HG02840 (cell line): ENCODE data around the gene UBAC2.
"Not testable (repeated sequence)": the region's sequence is repeated elsewhere in the genome, so short reads cannot be mapped to it uniquely, and the experiment has no call there.

Experiments used
- ATAC-seq: cut with Tn5 transposase; IDR thresholded peaks from one replicate; pipeline ENCODE4 v1.9.1; 2021; ENCODE audit warnings: mild to moderate bottlenecking, moderate library complexity, moderate number of reproducible peaks; ENCODE audit not compliant: unreplicated experiment, low FRiP score

The UBAC2 gene

DNA sequence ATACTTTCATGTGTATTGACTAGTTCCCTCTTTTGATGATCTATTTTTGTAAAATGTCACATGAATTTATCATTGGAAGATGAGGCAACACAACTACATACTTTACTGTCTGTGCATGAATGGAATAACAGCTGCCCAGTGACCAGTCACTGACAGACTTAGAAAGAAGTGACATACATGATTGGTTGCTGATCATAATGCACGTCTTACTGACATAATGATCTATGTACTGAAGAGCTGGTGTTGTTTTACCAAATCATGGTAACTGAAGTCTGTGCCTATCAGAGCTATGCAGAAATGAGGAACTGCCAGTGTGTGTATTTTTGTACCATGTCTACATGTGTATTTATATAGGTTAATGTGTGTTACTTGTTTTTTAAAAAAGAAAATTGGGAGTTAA lies 31.1 kb downstream of the UBAC2 start:
- ATAC-seq = no peak

- ATAC-seq = no peak
Observed at GRCh38 chr13:99237981-99238662, 37.5 kb downstream of the UBAC2 start.

GRCh38 chr13:99246100-99246499 lies 45.4 kb downstream of the UBAC2 start:
- ATAC-seq = no peak

GRCh38 chr13:99249178-99249577 lies 48.5 kb downstream of the UBAC2 start:
- not testable (repeated sequence) for ATAC-seq

- ATAC-seq = not testable (repeated sequence)
Observed at GRCh38 chr13:99249606-99250005, 49.0 kb downstream of the UBAC2 start.

DNA sequence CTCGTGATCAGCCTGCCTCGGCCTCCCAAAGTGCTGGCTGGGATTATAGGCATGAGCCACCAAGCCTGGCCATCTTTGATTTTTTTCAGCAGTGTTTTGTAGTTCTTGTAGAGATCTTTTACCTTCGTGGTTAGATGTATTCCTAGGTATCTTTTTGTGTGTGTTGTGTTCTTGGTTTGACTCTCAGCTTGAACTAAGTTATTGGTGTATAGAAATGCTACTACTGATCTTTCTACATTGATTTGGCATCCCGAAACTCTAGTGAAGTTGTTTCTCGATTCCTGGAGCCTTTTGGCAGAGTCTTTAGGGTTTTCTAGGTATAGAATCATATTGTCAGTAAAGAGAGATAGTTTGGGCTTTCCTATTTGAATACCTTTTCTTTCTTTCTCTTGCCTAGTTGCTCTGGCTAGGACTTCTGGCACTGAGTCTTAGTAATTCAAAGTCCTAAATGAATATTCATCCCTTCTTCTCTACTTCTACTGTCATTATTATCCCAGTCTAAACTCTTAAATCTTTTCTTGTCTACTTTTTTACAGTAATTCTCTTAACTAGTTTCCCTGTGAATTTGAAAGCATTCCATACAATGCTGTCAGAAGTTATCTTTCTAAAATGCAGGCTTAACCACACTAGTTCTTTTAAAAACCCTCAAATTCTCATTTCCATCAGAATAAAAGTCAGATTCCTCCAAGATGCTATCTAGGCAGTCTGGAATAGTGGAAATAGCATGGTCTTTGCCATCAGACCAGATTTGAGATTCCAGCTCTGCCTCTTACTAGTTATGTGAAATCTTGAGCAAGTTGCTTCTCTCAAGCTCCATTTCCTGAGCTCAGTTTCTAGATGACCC lies 50.5 kb downstream of the UBAC2 start:
- ATAC-seq = no peak

- ATAC-seq = no peak
Observed at GRCh38 chr13:99251921-99252320, 51.3 kb downstream of the UBAC2 start.

- no peak for ATAC-seq
Observed at GRCh38 chr13:99254830-99255229, 54.2 kb downstream of the UBAC2 start.

DNA sequence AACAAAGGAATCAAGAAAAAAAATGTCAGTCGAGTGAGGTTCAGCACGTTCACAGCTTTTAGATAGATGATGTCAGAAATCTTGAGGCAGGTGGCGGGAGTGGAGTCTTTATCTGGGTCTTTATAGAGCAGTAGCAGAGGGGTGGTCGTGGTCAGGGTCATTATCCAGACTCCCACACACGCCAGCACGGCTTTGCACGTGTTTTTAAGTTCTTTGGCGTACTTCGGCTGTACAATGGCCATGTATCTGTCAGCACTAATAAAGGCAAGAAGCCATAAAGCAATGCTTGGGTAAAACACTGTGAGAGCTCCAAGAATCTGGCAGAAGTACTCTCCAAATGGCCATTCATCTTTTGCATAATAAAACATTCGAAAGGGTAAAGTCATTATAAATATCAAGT lies 54.6 kb downstream of the UBAC2 start:
- no peak for ATAC-seq

GRCh38 chr13:99256283-99256682 lies 55.6 kb downstream of the UBAC2 start:
- ATAC-seq = no peak

DNA sequence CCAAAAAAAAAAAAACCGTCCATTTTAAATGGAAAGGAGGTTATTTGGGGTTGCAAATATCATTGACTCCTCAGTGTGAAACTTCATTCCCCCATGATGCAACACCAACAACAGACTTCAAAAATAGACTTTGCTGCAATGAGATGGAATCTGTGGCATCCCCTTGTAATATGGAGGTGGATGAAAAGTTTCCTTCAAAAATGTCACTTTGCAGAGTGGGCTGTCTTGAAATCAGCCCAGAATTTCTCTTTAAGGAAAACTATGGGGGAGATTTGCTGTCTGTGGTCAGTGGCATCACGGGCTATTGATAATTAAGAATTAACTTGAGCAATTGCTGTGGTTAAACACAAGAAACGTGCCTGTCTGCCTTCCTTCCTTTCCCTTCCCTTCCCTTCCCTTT lies 56.1 kb downstream of the UBAC2 start:
- no peak for ATAC-seq

GRCh38 chr13:99257291-99257690 lies 56.6 kb downstream of the UBAC2 start:
- ATAC-seq = no peak

DNA sequence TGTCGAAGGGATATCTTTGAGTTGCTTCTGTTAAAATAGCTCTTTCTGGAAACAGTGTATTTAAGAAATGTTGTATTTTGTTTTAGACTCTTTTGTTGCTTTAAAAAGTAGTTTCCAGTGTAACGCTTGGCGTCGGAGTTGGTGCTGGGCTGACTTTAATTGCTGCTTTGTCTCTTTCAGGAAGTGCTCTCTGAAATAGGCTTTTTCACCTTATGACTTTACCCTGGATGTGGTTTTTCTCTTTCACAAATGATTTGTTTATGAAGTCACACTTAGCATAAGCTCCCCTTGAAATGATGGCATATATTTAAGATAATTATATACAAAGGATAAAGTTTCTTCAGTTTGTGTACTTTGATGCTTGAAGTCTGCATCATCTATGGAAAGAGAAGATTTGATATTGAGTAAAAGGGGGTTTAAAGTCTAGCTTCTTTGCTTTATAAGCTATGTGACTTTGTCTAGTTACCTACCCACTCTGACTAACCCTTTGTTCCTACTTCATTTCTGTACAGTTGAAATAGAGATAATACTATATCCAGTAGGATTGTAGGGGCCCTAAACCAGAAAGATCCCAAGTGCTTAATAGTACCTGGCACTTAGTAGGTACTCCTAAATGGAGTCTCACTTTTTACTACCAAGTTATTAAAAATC lies 57.7 kb downstream of the UBAC2 start, which contains the start of gene GPR18:
GPR18 (minus strand) TSS at position 170 of the 651 bp plus-strand sequence. CDS start 2,507 bp downstream, outside the sequence.
- ATAC-seq = peak; percentile 83

GRCh38 chr13:99258946-99259345 lies 58.3 kb downstream of the UBAC2 start:
- ATAC-seq = peak; percentile 71

GRCh38 chr13:99260216-99260615 lies 59.6 kb downstream of the UBAC2 start:
- ATAC-seq = no peak

GRCh38 chr13:99261059-99261458 lies 60.4 kb downstream of the UBAC2 start:
- no peak for ATAC-seq

DNA sequence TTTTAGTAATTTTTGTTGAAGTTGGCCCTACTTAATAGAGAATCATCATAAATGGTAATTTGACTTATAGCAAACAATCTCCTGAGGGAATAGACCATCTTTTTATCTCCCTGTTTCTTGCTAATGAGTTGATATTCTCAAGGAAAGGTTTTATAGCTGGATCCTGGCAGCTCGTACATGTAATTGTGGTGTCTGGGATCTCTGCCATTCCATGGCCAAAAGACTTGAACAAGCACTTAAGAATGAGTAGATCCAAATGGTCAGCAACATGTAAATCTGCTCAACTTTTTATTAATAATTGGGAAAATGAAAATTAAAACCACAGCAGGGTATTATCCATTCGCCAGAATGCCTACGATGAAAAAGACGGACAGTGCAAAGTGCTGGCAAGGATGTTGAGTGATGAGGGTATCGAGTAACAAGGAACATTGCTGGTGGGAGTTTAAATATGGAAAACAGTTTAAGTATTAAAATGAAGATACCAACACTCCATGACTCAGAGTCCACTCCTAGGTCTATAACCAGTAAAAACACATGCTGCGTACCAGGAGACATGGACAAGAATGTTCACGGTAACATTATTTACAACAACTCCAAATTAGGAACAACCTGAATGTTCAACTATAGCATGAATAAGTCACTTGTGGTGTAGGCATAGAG lies 62.6 kb downstream of the UBAC2 start:
- ATAC-seq = no peak

- no peak for ATAC-seq
Observed at GRCh38 chr13:99264051-99264450, 63.4 kb downstream of the UBAC2 start.

GRCh38 chr13:99265162-99265800 lies 64.6 kb downstream of the UBAC2 start:
- ATAC-seq = no peak

- no peak for ATAC-seq
Observed at GRCh38 chr13:99265821-99266426, 65.3 kb downstream of the UBAC2 start.
